GM19351 (cell line): ENCODE measurements around the gene BTNL9.
"Not testable (repeated sequence)": the region's sequence is repeated elsewhere in the genome, so short reads cannot be mapped to it uniquely, and the experiment has no call there.

ENCODE experiments used
- ATAC-seq: cut with Tn5 transposase; IDR thresholded peaks from one replicate; pipeline ENCODE4 v1.9.1; 2021; ENCODE audit warnings: mild to moderate bottlenecking, moderate library complexity; ENCODE audit not compliant: unreplicated experiment

The BTNL9 gene

DNA sequence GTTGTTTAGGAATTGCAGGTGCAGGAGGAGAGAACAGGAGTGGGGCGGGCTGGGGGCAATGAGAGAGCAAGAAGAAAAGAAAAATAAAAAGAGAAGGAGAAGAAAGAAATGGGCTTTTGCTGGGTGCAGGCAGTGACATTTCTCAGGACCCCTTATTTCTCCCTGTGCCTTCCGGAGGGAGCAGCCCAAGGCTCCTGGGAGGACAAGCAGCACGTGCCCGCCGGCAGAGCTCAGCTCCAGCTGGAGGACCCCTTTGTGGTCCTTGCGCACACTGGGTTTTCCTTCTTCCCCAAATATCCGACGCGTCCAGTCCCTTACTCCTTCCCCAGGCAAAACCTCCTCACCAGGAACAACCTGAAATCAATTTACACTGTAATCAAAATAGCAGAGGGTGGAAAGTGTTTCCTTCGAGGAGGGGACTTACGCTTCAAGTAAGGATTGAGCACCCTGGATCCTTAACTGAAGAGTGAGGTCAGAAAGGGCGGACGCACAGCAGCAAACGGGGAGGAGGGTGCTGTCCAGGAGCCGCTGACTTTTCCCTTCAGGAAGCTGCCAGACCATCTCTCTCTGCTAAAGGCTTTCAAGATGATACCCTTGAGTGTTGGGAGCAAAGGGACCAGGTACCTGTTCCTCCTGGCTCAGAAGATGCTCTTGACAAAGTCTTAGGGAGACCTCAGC is 2.1 kb downstream of the BTNL9 start:
- ATAC-seq: no peak

- ATAC-seq: no peak
Measured at GRCh38 chr5:181042722-181043121, 2.7 kb downstream of the BTNL9 start.

DNA sequence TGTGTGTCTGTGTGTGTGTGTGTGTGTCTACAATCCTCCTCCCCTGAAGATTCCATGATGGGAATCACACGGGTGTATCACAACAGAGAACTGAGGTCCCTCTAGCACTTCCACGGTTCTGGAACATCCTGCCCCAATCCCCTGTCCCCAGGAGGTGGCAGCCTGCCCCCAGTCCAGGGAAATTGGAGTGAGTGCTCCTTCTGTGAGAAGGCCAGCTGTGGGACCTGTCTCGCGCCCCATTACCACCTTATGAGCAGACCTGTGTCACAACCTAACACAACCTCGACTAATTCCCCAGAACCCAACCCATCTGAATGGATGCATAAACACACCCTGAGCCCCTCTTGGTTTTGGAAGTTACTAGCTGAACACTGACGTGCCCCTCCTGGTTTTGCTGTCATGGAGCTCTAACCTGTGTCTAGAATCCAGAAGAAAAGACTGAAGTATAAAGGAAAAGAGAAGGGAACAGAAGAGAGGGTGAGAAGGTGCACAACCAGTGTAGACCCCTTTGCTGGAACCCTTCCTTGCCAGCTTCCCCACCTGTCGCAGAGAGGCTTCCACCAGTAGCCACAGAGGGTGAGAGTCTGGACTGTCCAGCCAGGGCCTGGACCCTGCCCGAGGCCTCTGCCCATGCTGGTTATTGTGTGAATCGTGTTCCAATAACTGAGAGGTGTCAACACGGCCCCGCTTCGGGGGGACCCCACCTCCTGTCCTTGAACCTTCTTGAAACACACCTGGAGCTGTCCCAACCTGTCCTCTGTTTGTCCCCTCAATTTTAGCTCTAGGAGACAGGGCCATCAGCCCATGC is 3.4 kb downstream of the BTNL9 start:
- no peak for ATAC-seq

DNA sequence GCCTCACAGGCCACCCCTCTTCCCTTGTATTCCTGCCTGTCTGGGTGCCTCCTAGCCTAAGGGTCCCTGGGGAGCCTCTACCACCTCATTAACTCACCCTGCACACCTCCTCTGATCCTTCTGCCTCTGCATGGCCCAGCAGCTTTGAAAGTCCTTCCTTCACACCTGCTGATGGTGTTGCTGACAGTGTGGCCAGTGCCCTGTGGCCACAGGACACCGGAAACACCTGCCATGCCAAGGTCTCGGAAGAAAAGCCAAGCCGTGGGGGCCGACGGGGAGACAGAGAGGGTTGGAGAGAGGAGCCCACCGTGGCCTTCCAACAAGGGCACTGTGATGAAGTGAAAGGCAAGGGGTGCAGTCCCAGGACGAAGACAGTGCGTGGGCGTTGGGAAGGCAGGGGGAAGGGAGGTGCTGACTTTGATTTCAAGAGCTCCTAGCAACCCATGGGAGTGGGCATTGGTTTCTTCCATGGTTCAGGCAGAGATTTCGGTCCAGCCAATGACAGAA is 4.1 kb downstream of the BTNL9 start:
- no peak for ATAC-seq

DNA sequence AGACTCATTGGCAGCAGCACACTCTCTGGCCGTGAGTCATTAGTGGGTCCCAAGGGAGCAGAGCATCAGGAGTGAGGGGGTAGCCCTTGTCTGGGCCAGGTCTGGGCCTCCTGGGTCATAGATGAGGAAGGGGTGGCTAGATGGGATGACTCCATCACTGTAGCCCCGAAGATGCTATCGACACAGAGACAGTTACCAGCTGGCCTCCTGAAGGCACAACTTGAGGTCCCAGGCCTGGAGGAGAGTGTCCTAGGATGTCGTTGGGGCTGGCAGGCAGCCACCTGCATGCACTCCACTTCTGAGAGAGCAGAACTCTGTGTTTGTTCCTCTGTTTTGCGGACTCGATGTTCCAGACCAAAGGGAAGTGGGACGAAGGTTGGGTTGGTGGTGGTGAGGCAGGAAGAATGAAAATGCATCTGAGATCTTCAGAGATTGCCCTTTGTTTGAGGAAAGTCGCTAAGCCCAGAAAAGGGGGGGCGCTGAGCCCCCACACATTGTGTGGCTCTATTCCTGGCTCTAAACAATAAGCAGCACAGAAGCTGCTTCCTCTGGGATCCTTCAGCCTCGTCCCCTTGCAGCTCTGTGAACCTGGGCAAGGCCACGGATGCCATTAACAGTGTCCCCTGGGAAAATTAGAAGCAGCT is 4.7 kb downstream of the BTNL9 start:
- no peak for ATAC-seq

DNA sequence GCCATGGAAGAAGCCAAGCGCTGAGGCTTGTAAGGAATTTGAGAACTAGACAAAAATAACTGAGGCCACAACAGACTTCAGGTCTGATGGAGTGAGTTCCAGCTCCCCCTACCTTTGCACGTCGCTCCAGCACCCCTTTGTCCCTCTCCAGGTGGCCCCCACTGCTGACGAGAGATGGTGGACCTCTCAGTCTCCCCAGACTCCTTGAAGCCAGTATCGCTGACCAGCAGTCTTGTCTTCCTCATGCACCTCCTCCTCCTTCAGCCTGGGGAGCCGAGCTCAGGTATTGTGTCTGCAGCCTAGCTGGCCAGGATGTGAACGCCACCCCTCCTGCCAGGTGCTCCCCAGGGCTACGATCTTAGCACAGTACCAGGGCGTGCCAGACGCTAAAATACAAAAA is 5.2 kb downstream of the BTNL9 start:
- ATAC-seq: no peak

DNA sequence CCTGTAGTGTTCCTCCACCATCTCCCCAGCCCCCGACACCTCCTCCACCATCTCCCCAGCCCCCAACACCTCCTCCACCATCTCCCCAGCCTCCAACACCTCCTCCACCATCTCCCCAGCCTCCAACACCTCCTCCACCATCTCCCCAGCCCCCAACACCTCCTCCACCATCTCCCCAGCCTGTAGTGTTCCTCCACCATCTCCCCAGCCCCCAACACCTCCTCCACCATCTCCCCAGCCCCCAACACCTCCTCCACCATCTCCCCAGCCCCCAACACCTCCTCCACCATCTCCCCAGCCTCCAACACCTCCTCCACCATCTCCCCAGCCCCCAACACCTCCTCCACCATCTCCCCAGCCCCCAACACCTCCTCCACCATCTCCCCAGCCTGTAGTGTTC is 5.8 kb downstream of the BTNL9 start:
- not testable (repeated sequence) for ATAC-seq

DNA sequence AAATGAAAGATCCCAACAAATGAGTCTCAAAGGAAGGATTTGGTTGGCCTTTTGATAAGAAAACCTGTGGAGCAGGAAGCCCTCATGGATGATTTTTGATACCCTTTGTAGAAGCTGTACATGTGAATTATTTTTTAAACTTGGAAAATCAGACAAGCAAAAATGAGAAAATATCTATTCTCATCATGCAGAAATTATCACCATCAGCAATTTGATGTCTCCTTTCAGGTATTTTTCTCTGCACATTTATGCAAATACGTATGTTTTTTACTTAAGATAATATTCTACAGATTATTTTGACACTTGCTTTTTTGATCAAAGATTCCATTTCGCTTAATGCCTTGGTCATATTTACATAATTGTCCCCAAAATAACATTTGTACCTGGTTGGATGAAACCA is 7.2 kb downstream of the BTNL9 start:
- ATAC-seq: no peak

GRCh38 chr5:181047921-181048320 is 7.9 kb downstream of the BTNL9 start:
- no peak for ATAC-seq

GRCh38 chr5:181050016-181050415 is 9.9 kb downstream of the BTNL9 start:
- ATAC-seq: no peak

- ATAC-seq: no peak
Measured at GRCh38 chr5:181051841-181052671, 12.0 kb downstream of the BTNL9 start.

DNA sequence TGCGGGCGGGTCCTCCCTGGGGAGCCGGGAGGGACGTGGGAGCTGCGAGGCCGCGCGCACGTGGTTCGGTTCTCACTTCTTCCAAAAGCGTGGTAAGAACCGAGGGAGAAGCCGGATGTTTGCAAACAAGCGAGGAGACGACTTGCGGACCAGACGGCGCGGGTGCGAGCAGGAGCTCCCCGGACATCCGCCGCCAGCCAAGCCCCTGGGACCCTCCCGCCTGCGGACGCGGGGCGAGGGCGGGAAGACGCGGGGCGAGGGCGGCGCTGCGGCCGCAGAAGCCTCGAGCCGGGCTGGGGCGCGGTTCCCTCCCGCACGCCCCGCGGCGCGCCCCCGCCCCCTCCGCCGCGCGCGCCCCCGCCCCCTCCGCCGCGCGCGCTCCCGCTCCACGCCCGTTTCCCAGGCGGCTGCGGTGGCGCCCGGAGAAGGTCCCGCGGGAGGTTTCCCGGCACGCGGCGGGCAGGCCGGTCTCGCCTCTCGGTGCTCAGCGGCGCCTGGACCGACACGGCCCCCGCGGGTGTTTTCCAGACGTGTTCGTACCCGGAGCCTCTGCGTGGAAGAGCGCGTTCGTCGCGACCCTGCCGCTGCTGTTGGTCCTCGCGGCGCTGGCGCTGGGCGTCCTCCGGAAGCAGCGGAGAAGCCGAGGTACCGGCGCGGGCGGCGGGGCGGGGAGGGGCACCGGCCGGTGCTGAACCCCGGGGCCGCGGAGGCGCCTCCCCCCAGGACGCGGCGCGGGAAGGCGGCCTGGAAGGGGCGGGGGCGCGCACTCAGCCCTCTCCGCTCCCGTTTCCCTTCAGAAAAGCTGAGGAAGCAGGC is 12.8 kb downstream of the BTNL9 start:
- no peak for ATAC-seq

DNA sequence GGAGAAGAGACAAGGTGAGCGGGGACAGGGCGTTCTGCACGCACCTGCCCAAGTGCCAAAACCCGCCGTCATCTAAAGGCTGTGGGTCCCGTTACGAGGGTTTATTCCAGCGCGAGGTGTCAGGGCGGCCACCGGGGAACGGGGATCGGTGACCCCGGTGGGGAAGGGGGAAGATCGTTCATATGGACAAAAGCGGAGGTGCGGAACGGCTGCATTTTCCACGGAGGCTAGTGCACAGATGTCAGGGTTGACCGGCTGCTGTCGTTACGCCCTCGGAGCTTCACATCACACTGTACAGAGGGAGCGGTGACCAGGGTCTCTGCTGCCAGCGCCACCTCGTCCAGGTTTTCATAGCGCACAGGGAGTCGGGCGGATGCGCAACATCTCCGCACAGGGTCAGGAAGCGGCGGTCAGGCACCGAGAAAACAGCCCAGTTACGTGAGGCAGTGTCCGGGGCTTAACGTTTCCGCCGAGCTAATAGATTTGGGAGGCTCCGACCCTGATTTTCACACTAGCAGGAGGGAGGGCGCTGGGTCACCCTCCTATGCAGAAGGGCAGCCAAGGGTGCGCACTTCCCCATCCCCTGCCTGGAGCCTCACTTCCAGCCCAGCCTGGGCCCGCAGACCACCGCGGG is 13.5 kb downstream of the BTNL9 start:
- ATAC-seq: no peak

DNA sequence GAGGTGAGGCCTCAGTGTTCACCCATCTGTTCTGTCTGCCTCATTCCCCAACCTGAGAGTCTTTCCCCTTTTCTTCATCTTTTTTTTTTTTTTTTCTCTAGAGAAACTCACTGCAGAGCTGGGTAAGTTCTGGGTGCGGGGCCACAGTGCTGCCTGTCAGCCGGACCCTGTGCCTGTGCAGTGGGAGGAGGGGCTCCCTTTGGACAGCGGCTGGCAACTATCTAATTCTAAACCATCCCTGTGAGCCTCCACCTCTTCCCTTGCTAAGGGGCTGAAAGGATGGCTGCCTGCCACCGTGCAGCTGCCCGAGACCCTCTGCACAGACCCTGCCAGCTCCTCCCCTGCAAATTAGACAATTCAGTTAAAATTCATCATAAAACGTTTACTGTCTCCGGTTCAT is 14.1 kb downstream of the BTNL9 start:
- no peak for ATAC-seq

DNA sequence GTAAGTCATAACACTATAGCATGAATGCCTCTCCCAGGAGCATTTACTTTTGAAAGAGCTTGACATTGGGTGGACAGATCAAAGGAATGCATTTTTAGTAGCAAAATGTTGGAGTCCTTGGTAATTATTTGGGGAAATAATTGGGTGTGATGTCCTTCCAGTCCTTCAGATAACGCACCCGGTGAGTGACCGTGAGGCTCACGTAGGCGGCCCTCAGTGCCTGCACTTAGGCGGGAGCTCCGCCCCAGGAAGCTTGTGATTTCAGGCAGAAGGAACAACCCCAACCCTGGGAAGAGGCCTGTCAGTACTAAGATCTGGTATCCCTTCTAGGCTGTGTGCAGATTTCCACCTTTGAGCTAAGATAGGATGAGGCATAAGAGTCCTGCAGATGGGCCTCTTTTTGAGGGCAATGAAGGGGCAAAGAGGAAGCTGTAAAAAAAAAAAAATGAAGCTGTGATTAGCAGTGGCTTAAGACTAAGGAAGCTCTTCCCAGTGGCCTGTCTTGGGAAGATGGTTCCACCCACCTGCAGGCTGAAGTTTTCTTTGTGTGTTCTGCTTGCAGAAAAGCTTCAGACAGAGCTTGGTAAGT is 14.9 kb downstream of the BTNL9 start:
- no peak for ATAC-seq

DNA sequence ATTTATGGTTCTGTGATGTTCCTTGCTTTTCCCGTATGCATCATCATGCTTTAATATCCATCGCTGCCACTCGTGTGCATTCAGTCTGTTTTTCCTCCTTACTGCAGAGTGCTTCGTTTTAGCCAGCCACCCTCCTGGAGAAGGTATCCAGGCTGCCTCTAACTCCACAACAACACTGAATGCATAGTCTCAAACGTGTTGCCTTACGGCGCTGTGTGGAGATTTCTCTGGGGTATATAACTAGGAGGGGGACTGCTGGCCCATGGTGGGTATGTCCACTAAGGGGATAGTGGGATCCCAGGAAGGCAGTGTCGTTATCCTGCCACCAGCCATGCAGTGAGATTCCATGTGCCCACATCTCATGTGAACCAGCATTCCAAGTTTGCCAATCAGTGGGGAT is 16.4 kb downstream of the BTNL9 start:
- no peak for ATAC-seq

GRCh38 chr5:181058321-181058720 is 18.3 kb downstream of the BTNL9 start:
- ATAC-seq: no peak

- no peak for ATAC-seq
Measured at GRCh38 chr5:181058786-181059296, 18.8 kb downstream of the BTNL9 start.
